Erythroblast (primary cell): Measurements from ENCODE around the gene ISX.

Experiments
- GATA1 ChIP-seq: IDR thresholded peaks from 2 replicates; pipeline ENCODE4 v1.6.1; 2011; ENCODE audit warnings: low read depth, mild to moderate bottlenecking, control low read depth, low read length, moderate library complexity
- POLR2A ChIP-seq: IDR thresholded peaks from 2 replicates; pipeline ENCODE4 v1.6.1; 2011; ENCODE audit warnings: mild to moderate bottlenecking, low read length

DNA sequence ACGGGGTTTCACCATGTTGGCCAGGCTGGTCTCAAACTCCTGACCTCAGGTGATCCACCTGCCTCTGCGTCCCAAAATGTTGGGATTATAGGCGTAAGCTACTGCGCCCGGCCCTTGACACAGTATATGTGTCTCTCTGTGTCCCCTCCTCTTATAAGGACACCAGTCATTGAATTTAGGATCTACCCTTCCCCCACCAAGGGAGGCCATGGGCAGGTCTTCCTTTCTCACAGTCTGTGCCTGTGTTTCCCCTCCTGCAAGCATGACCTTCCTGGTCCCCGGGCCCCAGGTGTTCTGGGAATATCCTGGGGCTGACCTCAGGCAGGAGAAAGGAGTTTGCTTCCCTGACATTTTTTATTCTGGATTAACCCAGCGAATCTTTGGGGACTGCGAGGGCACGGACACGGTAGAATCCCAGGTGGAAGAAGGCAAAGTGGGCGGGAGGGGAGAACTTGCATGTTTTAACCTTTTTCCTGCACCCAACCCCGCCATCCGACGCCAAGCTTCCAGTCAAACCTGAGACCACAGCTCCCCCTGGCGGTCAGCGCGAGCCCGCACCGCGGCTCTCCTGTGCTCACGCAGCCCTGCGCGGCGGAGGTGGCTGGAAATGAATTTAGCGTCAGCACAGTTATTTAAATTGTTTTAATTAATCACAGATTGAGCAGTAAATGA lies 42.1 kb upstream of the ISX start:
- TF ChIP-seq POLR2A (no peak), GATA1 (no peak)
